SH-SY5Y (cell line): ENCODE measurements around the gene SLC39A13.

ENCODE experiments used
- GATA2 ChIP-seq: IDR thresholded peaks from 2 replicates; pipeline ENCODE4 v1.6.1; 2011; ENCODE audit warnings: mild to moderate bottlenecking, low read depth, low read length
- GATA3 ChIP-seq: IDR thresholded peaks from 2 replicates; pipeline ENCODE4 v1.6.1; 2011; ENCODE audit warnings: low read depth, mild to moderate bottlenecking, low read length, moderate library complexity

GRCh38 chr11:47446833-47447232 lies 38.4 kb downstream of the SLC39A13 start:
- TF ChIP-seq GATA3: no peak
- no peak for TF ChIP-seq GATA2
